Testis (tissue), 2 donors: ENCODE measurements around the gene ATP7A.

Source experiments
- POLR2A ChIP-seq: fragments of 450-650 bp; IDR thresholded peaks from one replicate; pipeline ENCODE4 v1.6.1; 2017; ENCODE audit warnings: antibody characterized with exemption, mild to moderate bottlenecking, moderate library complexity
- TF ChIP-seq, protein P1 (sequence below), 3 experiments: fragments of 450-650 bp in 2 of 3; fragments of 200-600 bp in 1 of 3; sonication (generic) in 1 of 3; IDR thresholded peaks; one replicate each; pipeline ENCODE4 v1.5.1; 2016 to 2019; ENCODE audit warnings: antibody characterized with exemption in 3 of 3, mild to moderate bottlenecking in 2 of 3, moderate library complexity in 1 of 3

DNA sequence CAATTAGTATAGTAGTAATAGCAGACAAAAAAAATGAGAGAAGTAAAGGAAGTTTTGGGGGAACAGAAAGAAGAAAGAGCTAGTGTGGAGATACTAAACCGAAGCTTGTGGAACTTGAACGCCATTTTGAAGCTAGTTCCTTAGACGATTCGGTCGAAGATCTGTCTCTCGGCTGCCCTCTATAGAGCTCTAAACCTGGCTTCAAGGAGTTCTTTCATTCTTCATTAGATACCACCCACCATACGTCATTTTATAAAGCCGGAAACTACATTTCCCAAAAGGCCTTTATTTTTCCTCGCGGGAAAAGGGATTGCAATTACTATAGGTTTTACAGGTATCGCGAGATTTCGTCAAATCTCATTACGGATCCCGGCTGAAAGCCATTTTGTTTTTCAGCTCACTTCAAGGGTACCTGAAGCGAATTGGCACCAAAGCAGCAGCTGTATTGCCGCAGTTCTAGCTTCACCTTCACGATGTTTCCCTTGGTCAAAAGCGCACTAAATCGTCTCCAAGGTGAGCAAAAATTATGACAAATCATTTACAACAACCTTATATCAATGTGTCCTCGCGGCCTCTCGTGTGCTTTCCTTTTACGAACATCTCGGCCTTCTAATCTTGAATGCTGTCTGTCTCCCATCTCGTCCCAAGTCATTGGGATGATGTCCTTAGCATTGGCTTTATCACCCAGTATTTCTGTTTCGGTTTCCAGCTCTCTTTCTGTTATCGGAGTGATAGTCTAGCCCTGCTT lies 11.2 kb upstream of the ATP7A start, which contains the start of gene COX7B:
- TF ChIP-seq, protein P1, sequence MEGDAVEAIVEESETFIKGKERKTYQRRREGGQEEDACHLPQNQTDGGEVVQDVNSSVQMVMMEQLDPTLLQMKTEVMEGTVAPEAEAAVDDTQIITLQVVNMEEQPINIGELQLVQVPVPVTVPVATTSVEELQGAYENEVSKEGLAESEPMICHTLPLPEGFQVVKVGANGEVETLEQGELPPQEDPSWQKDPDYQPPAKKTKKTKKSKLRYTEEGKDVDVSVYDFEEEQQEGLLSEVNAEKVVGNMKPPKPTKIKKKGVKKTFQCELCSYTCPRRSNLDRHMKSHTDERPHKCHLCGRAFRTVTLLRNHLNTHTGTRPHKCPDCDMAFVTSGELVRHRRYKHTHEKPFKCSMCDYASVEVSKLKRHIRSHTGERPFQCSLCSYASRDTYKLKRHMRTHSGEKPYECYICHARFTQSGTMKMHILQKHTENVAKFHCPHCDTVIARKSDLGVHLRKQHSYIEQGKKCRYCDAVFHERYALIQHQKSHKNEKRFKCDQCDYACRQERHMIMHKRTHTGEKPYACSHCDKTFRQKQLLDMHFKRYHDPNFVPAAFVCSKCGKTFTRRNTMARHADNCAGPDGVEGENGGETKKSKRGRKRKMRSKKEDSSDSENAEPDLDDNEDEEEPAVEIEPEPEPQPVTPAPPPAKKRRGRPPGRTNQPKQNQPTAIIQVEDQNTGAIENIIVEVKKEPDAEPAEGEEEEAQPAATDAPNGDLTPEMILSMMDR (IDR thresholded peaks at IDR 0.05), result peak; percentile 10 to 29 (median 16)
- no peak for TF ChIP-seq POLR2A
